Prostate gland (tissue), 2 donors: Measurements from ENCODE around the gene HIVEP2. TPM values are rescaled to one million over a fixed set of nuclear protein-coding genes. Genes with fewer than 3 reads are reported as not detected.
A peak's percentile ranks its signal among the peaks of the same experiment; 100 is the strongest.

Experiments
- DNase-seq: peaks from one replicate; pipeline ENCODE4 v3.0.0-alpha.2; 2019; ENCODE audit warnings: low spot score
- H3K27ac ChIP-seq, 2 donors: fragments of 200-600 bp; sonication (generic); 2 replicates each; pipeline ENCODE4 v1.5.1; 2017 to 2019
- H3K27me3 ChIP-seq: fragments of 200-600 bp; sonication (generic); replicated peaks from 2 replicates; pipeline ENCODE4 v1.5.1; 2019; ENCODE audit not compliant: insufficient read depth
- H3K36me3 ChIP-seq, 2 donors: fragments of 200-600 bp; sonication (generic); 1 replicate in 1 of 2; 2 replicates in 1 of 2; pipeline versions ENCODE4 v1.5.1 to v1.8.1; 2017 to 2019
- H3K4me1 ChIP-seq: fragments of 200-600 bp; sonication (generic); replicated peaks from 2 replicates; pipeline ENCODE4 v1.5.1; 2019
- H3K4me3 ChIP-seq, 2 donors: fragments of 200-600 bp; sonication (generic); 2 replicates each; pipeline ENCODE4 v1.5.1; 2017 to 2019
- H3K9me3 ChIP-seq: fragments of 200-600 bp; sonication (generic); 2 replicates; pipeline ENCODE4 v1.5.1; 2017
- POLR2A ChIP-seq: fragments of 450-650 bp; IDR thresholded peaks from one replicate; pipeline ENCODE4 v1.6.1; 2016; ENCODE audit warnings: antibody characterized with exemption, mild to moderate bottlenecking
- POLR2AphosphoS5 ChIP-seq: sonication (generic); formaldehyde crosslinking; IDR thresholded peaks from one replicate; pipeline ENCODE4 v1.6.1; 2017; ENCODE audit warnings: antibody characterized with exemption
- WGBS: methylation state at CpG from one replicate; pipeline ENCODE4 v1.1.5; 2018; 5-methylcytosine and 5-hydroxymethylcytosine counted together
- intact Hi-C: fragments of 100-400 bp; cut with DNase I; formaldehyde crosslinking; loops from one replicate; pipeline ENCODE4 v1.14.2; 2022
- total RNA-seq, 2 donors: library from RNA; depleted of rRNA; stranded (reverse); fragments of >200 nt; gene quantifications; one replicate each; pipeline ENCODE4 v1.1.0, GENCODE V29; 2016
- TF ChIP-seq, protein P1 (sequence below), 4 experiments: fragments of 200-600 bp in 2 of 4; fragments of 450-650 bp in 2 of 4; sonication (generic) in 2 of 4; IDR thresholded peaks; 1 replicate in 3 of 4; 2 replicates in 1 of 4; pipeline ENCODE4 v1.5.1; 2016 to 2019; ENCODE audit warnings: antibody characterized with exemption in 4 of 4, mild to moderate bottlenecking in 2 of 4, moderate library complexity in 2 of 4

Gene HIVEP2
- total RNA-seq, 2 donors from 2014 or later = 15.8 to 19.3 TPM

GRCh38 chr6:142946181-142946923 lies 1.4 kb upstream of the HIVEP2 start:
- under 1% methylated on average over 62 of the region's 62 CpGs for WGBS
- TF ChIP-seq, protein P1, sequence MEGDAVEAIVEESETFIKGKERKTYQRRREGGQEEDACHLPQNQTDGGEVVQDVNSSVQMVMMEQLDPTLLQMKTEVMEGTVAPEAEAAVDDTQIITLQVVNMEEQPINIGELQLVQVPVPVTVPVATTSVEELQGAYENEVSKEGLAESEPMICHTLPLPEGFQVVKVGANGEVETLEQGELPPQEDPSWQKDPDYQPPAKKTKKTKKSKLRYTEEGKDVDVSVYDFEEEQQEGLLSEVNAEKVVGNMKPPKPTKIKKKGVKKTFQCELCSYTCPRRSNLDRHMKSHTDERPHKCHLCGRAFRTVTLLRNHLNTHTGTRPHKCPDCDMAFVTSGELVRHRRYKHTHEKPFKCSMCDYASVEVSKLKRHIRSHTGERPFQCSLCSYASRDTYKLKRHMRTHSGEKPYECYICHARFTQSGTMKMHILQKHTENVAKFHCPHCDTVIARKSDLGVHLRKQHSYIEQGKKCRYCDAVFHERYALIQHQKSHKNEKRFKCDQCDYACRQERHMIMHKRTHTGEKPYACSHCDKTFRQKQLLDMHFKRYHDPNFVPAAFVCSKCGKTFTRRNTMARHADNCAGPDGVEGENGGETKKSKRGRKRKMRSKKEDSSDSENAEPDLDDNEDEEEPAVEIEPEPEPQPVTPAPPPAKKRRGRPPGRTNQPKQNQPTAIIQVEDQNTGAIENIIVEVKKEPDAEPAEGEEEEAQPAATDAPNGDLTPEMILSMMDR (IDR thresholded peaks at IDR 0.05) = peak in 1 of 4 experiments; percentile 17
- TF ChIP-seq POLR2A (peak; percentile 84), POLR2AphosphoS5 (peak; percentile 88)

DNA sequence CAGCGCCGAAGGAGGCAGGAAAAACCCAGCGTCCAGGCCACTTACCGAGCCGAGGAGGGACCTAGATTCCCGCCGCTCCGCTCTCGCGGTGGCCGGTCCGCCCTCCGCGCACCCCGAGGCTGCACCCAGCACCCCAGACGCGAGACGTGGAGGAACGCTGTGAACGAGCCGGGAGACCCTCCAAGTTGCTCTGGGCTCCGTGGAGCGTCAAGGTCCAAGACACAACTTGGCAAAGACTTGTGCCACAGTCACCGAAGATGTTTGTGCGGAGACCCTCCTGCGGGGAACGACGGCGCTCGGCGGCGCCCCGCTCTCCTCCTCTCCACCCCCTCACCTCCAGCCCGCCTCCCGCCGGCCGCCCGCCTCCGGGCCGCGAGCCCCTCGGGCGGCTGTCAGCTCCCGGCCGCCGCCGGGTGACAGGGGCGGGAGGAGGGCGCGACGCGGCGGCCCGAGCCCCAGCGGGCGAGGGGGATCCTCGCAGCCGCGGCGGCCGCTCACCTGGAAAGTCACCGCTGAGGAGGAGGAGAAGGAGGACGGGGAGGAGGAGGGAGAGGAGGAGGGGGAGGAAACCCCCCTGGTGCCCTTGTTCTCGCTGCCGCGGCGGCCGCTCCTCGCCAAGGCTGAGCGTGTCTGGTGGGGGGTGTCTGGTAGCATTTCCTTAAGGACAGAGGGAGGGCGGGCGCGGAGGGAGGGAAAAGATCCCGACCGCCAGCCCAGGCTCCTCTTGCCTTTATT lies 637 bp upstream of the HIVEP2 start:
- H3K9me3 ChIP-seq = no peaks in the 10 kb centered on the region
- intact Hi-C loops = loop anchor here (2.0 to 5.0 kb wide), 3 partner anchors 117 to 249 kb away; partner anchors contain the start of gene AIG1
- TF ChIP-seq POLR2AphosphoS5 = no peak
- TF ChIP-seq, protein P1 (IDR thresholded peaks at IDR 0.05) = no peak

More at GRCh38 chr6:142946181-142946923, 1.4 kb upstream of the HIVEP2 start:
- Histone ChIP-seq H3K9me3 (no peaks in the 10 kb centered on the region), H3K4me1 (peaks cover 4% of the 10 kb centered on the region), H3K27ac (peak overlapping the region; percentile 99 to 100), H3K27me3 (no peaks in the 10 kb centered on the region), H3K36me3 (no peaks in the 10 kb centered on the region), H3K4me3 (peak overlapping the region; percentile 87 to 94)
- DNase-seq = peak; percentile 99
- intact Hi-C loops = loop anchor here (5.0 kb wide), 2 partner anchors 116 to 124 kb away; partner anchors contain the start of gene AIG1

DNA sequence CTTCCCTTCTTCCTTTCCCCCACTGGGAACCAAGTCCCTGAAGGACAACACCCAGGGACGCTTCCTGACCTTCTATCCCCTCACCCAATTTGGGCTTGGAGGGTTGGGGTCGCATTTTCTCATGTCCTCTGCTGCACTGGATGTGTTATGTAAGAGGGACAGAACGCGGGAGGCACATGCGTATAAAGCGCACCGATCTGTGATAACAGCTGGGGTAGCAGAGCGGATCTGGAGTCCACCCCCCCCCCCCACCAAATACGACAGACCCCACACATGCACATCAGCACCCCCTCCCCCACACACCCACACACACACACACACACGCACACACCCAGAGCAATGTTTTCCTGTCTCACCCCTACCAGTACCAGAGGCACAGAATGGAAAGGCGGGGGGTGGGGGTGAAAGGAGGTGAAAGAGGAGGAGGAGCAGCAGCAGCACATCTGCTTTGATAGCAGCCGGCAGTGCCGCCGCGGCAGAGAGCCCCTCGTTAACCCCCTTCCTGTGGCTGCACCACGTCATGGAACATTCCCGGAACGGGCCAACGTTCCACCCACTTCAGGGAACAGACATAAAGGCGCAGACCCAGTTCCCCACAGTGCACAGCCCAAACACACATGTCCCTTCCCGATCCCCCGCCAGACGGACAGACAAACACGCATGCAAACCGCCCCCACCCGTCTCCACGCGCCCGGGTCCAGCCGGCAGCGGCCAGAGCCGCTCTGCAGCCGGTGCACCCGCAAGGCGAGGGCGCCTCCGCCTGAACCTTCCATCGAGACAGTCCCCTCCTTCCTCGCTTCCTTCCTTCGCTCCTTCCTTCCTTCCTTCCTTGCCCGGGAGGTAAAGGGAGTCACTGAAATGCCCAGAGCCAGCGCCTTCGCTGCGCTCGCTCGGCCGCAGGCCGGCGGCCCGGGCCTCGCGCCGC lies 590 bp downstream of the HIVEP2 start:
- Histone ChIP-seq H3K4me1 (peaks cover 4% of the 10 kb centered on the region), H3K27ac (peak overlapping the region; percentile 99 to 100), H3K27me3 (no peaks in the 10 kb centered on the region), H3K9me3 (no peaks in the 10 kb centered on the region), H3K36me3 (no peaks in the 10 kb centered on the region), H3K4me3 (peak overlapping the region; percentile 87 to 94)
- intact Hi-C loops = loop anchor here (2.0 to 5.0 kb wide), 5 partner anchors 57 to 248 kb away; partner anchors contain the start of gene AIG1
- peak; percentile 52 for TF ChIP-seq POLR2A
- TF ChIP-seq, protein P1 (IDR thresholded peaks at IDR 0.05) = no peak
- TF ChIP-seq POLR2AphosphoS5 = peak; percentile 51
- DNase-seq = peak; percentile 79
- WGBS = under 1% methylated on average over 54 of the region's 54 CpGs

More for the DNA sequence above, 637 bp upstream of the HIVEP2 start:
- Histone ChIP-seq H3K36me3 (no peaks in the 10 kb centered on the region), H3K4me1 (peaks cover 4% of the 10 kb centered on the region), H3K27ac (peak overlapping the region; percentile 99 to 100), H3K27me3 (no peaks in the 10 kb centered on the region), H3K4me3 (peak overlapping the region; percentile 87 to 94)
- peak; percentile 20 for DNase-seq
- WGBS = under 1% methylated on average over 35 of the region's 75 CpGs

GRCh38 chr6:142943711-142944123 lies 1.3 kb downstream of the HIVEP2 start:
- Histone ChIP-seq H3K4me3 (peak overlapping the region; percentile 87 to 94), H3K4me1 (peaks cover 4% of the 10 kb centered on the region), H3K36me3 (no peaks in the 10 kb centered on the region), H3K27me3 (no peaks in the 10 kb centered on the region), H3K27ac (peak overlapping the region; percentile 99 to 100), H3K9me3 (no peaks in the 10 kb centered on the region)
- 30% methylated on average over 8 of the region's 8 CpGs for WGBS
- TF ChIP-seq POLR2A = no peak
- TF ChIP-seq, protein P1 (IDR thresholded peaks at IDR 0.05) = no peak
- no peak for TF ChIP-seq POLR2AphosphoS5
- peak; percentile 7 for DNase-seq
- intact Hi-C loops = loop anchor here (2.0 to 5.0 kb wide), 3 partner anchors 56 to 247 kb away; no protein-coding TSS in a partner anchor
